Vagina (tissue), 2 donors: Measurements from ENCODE around the gene AGRN. TPM values are rescaled to one million over a fixed set of nuclear protein-coding genes. Genes with fewer than 3 reads are reported as not detected.

ENCODE experiments used
- DNase-seq, 2 donors: peaks; one replicate each; pipeline ENCODE4 v3.0.0-alpha.2; 2017; ENCODE audit errors: extremely low spot score in 2 of 2
- H3K27ac ChIP-seq: fragments of 200-600 bp; sonication (generic); one replicate; pipeline ENCODE4 v1.5.1; 2019
- H3K27me3 ChIP-seq: fragments of 200-600 bp; sonication (generic); one replicate; pipeline ENCODE4 v1.5.1; 2019
- H3K36me3 ChIP-seq, 2 donors: fragments of 200-600 bp; sonication (generic); one replicate each; pipeline ENCODE4 v1.5.1; 2017 to 2019
- H3K4me1 ChIP-seq: fragments of 200-600 bp; sonication (generic); one replicate; pipeline ENCODE4 v1.5.1; 2019
- H3K4me3 ChIP-seq, 2 donors: fragments of 200-600 bp; sonication (generic); 1 replicate in 1 of 2; 2 replicates in 1 of 2; pipeline ENCODE4 v1.5.1; 2016 to 2019
- H3K9me3 ChIP-seq: fragments of 200-600 bp; sonication (generic); one replicate; pipeline ENCODE4 v1.5.1; 2019
- POLR2A ChIP-seq, 2 donors: fragments of 450-650 bp; IDR thresholded peaks; one replicate each; pipeline ENCODE4 v1.6.1; 2017; ENCODE audit warnings: antibody characterized with exemption in 2 of 2, mild to moderate bottlenecking in 2 of 2, moderate library complexity in 2 of 2
- POLR2AphosphoS5 ChIP-seq, 2 donors: sonication (generic); formaldehyde crosslinking; IDR thresholded peaks; one replicate each; pipeline ENCODE4 v1.9.0; 2017; ENCODE audit warnings: antibody characterized with exemption in 2 of 2, mild to moderate bottlenecking in 2 of 2, low read depth in 1 of 2; ENCODE audit not compliant: insufficient read depth in 1 of 2
- intact Hi-C: fragments of 100-400 bp; cut with DNase I; formaldehyde crosslinking; loops from one replicate; pipeline ENCODE4 v1.15.1; 2023
- total RNA-seq: library from RNA; depleted of rRNA; stranded (reverse); fragments of >200 nt; gene quantifications from one replicate; pipeline ENCODE4 v1.2.3, GENCODE V29; 2016
- TF ChIP-seq, protein P1 (sequence below), 3 experiments: fragments of 450-650 bp in 2 of 3; fragments of 200-600 bp in 1 of 3; sonication (generic) in 1 of 3; IDR thresholded peaks; one replicate each; pipeline ENCODE4 v1.5.1; 2017 to 2019; ENCODE audit warnings: antibody characterized with exemption in 3 of 3, mild to moderate bottlenecking in 2 of 3, moderate library complexity in 2 of 3

Gene AGRN
- total RNA-seq, 1 donor from 2014 or later, result 25.5 TPM

DNA sequence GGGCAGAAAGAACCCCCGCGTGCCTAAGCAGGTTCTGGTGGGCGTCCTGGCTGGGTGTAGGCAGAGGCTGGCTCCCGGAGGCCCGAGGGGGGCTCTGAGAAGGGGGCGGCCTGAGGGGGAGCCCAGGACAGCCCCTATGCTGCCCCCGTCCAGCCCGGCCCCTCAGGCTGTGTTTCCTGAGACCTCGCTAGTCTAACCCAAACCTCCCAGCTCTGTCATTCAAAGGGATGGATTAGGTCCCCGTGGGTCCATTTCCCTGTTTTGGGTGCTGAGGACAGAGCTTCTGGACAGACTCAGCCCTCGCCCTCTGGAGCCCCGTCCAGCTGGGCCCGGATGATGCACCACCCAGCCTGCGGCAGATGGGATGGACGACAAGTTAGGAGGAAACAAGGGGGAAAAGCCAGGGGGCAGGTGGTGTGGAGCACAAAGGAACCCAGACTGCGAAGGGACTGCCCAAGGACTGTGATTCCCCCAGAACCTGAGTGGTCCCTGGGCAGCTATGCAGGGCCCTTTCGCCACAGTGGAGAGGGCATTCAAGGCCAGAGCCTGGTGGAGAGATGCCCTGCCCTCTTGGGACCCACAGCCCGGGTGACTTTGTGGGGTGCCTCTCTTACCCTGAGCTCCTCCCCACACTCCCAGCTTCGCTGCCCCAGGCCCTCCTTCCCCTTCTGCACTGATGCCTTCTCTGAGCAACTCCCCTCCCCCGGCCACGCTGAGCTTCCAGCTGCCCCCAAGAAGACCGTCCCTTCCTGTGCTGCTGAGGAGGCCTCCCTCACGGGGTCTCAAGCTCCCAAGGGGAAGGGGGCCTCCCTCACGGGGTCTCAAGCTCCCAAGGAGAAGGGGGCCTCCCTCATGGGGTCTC is 22.8 kb upstream of the AGRN start:
- Histone ChIP-seq H3K4me1 (peaks cover 31% of the 10 kb centered on the region), H3K27me3 (no peaks in the 10 kb centered on the region), H3K36me3 (no peaks in the 10 kb centered on the region), H3K27ac (no peak overlapping the region), H3K9me3 (peaks cover 6% of the 10 kb centered on the region), H3K4me3 (no peak overlapping the region)
- intact Hi-C loops, result no loop called here
- TF ChIP-seq POLR2AphosphoS5 (IDR thresholded peaks at IDR 0.05; ENCODE audit: insufficient read depth in 1 of 2, low read depth in 1 of 2) (no peak), POLR2A (IDR thresholded peaks at IDR 0.05) (no peak)
- TF ChIP-seq, protein P1, sequence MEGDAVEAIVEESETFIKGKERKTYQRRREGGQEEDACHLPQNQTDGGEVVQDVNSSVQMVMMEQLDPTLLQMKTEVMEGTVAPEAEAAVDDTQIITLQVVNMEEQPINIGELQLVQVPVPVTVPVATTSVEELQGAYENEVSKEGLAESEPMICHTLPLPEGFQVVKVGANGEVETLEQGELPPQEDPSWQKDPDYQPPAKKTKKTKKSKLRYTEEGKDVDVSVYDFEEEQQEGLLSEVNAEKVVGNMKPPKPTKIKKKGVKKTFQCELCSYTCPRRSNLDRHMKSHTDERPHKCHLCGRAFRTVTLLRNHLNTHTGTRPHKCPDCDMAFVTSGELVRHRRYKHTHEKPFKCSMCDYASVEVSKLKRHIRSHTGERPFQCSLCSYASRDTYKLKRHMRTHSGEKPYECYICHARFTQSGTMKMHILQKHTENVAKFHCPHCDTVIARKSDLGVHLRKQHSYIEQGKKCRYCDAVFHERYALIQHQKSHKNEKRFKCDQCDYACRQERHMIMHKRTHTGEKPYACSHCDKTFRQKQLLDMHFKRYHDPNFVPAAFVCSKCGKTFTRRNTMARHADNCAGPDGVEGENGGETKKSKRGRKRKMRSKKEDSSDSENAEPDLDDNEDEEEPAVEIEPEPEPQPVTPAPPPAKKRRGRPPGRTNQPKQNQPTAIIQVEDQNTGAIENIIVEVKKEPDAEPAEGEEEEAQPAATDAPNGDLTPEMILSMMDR (IDR thresholded peaks at IDR 0.05), result no peak
- DNase-seq, result peak in 1 of 2 donors; percentile 83

GRCh38 chr1:997713-997992 is 22.3 kb upstream of the AGRN start:
- intact Hi-C loops, result no loop called here
- Histone ChIP-seq H3K9me3 (peaks cover under 1% of the 10 kb centered on the region), H3K36me3 (no peaks in the 10 kb centered on the region), H3K27ac (no peak overlapping the region), H3K4me3 (no peak overlapping the region), H3K27me3 (no peaks in the 10 kb centered on the region), H3K4me1 (peaks cover 34% of the 10 kb centered on the region)
- TF ChIP-seq POLR2AphosphoS5 (IDR thresholded peaks at IDR 0.05; ENCODE audit: insufficient read depth in 1 of 2, low read depth in 1 of 2), result no peak
- TF ChIP-seq POLR2A (IDR thresholded peaks at IDR 0.05), result no peak
- TF ChIP-seq, protein P1 (IDR thresholded peaks at IDR 0.05), result no peak
- DNase-seq, result no peak

GRCh38 chr1:997993-998744 is 21.8 kb upstream of the AGRN start:
- Histone ChIP-seq H3K27ac (peak overlapping the region; percentile 99), H3K4me1 (peaks cover 34% of the 10 kb centered on the region), H3K36me3 (no peaks in the 10 kb centered on the region), H3K4me3 (peak overlapping the region; percentile 61 to 73), H3K27me3 (no peaks in the 10 kb centered on the region), H3K9me3 (no peaks in the 10 kb centered on the region)
- DNase-seq, result peak in 1 of 2 donors; percentile 79
- TF ChIP-seq POLR2A (IDR thresholded peaks at IDR 0.05) (no peak), POLR2AphosphoS5 (IDR thresholded peaks at IDR 0.05; ENCODE audit: insufficient read depth in 1 of 2, low read depth in 1 of 2) (peak in 1 of 2 donors; percentile 12)
- TF ChIP-seq, protein P1 (IDR thresholded peaks at IDR 0.05), result no peak
- intact Hi-C loops, result no loop called here

GRCh38 chr1:998745-998994 is 21.2 kb upstream of the AGRN start:
- intact Hi-C loops, result no loop called here
- Histone ChIP-seq H3K36me3 (no peaks in the 10 kb centered on the region), H3K4me1 (peaks cover 34% of the 10 kb centered on the region), H3K9me3 (no peaks in the 10 kb centered on the region), H3K4me3 (peak overlapping the region; percentile 61 to 73), H3K27me3 (no peaks in the 10 kb centered on the region), H3K27ac (peak overlapping the region; percentile 99)
- DNase-seq, result no peak
- TF ChIP-seq POLR2AphosphoS5 (IDR thresholded peaks at IDR 0.05; ENCODE audit: insufficient read depth in 1 of 2, low read depth in 1 of 2), result no peak
- TF ChIP-seq, protein P1 (IDR thresholded peaks at IDR 0.05), result no peak
- no peak for TF ChIP-seq POLR2A (IDR thresholded peaks at IDR 0.05)
